CD4-positive, CD25-positive, alpha-beta regulatory T cell (primary cell): ENCODE data around the gene SLC9A8. TPM values are rescaled to one million over a fixed set of nuclear protein-coding genes. Genes with fewer than 3 reads are reported as not detected.

Experiments
- ATAC-seq, 2 donors: fragments of 150-1000 bp; cut with Tn5 transposase; one replicate each; pipeline ENCODE4 v1.10.0; 2021; ENCODE audit warnings: low read depth in 2 of 2, moderate number of reproducible peaks in 2 of 2, moderate library complexity in 1 of 2
- DNase-seq, 3 donors: peaks; one replicate each; pipeline versions ENCODE4 v3.0.0 to v3.0.0-alpha.2; 2012 to 2022; ENCODE audit warnings: mixed read lengths in 1 of 3
- H3K27ac ChIP-seq: one replicate; pipeline ENCODE4 v1.7.0; 2013; ENCODE audit warnings: mild to moderate bottlenecking, low read length; ENCODE audit not compliant: insufficient read depth, poor library complexity, severe bottlenecking
- H3K27me3 ChIP-seq: one replicate; pipeline ENCODE4 v1.7.0; 2013; ENCODE audit warnings: low read length; ENCODE audit not compliant: control insufficient read depth, insufficient read depth
- H3K36me3 ChIP-seq: one replicate; pipeline ENCODE4 v1.7.0; 2013; ENCODE audit warnings: mild to moderate bottlenecking, low read length, moderate library complexity; ENCODE audit not compliant: control insufficient read depth, insufficient read depth
- H3K4me1 ChIP-seq: 2 replicates; pipeline ENCODE4 v1.7.0; 2013; ENCODE audit warnings: mild to moderate bottlenecking, low read length; ENCODE audit not compliant: insufficient read depth, control insufficient read depth, poor library complexity, severe bottlenecking
- H3K4me3 ChIP-seq: one replicate; pipeline ENCODE4 v1.7.0; 2013; ENCODE audit warnings: low read depth, mild to moderate bottlenecking, low read length, moderate library complexity
- H3K9me3 ChIP-seq, 2 experiments: 1 replicate in 1 of 2; 2 replicates in 1 of 2; pipeline ENCODE4 v1.7.0; 2013; ENCODE audit warnings: low read length in 2 of 2, mild to moderate bottlenecking in 1 of 2, moderate library complexity in 1 of 2; ENCODE audit not compliant: control insufficient read depth in 2 of 2
- H3K27ac Mint-ChIP-seq, 3 donors: one replicate each; pipeline ENCODE4 v1.8.0; 2020 to 2022; ENCODE audit warnings: mild to moderate bottlenecking in 3 of 3, mixed read lengths in 3 of 3, moderate library complexity in 2 of 3
- H3K27me3 Mint-ChIP-seq: one replicate; pipeline ENCODE4 v1.8.0; 2022; ENCODE audit warnings: mild to moderate bottlenecking, mixed read lengths
- H3K36me3 Mint-ChIP-seq: one replicate; pipeline ENCODE4 v1.8.0; 2020; ENCODE audit warnings: mixed read lengths
- H3K4me1 Mint-ChIP-seq, 4 donors: one replicate each; pipeline ENCODE4 v1.8.0; 2020 to 2022; ENCODE audit warnings: mixed read lengths in 4 of 4, mild to moderate bottlenecking in 1 of 4
- H3K4me3 Mint-ChIP-seq, 4 donors: one replicate each; pipeline ENCODE4 v1.8.0; 2020 to 2022; ENCODE audit warnings: mild to moderate bottlenecking in 4 of 4, mixed read lengths in 4 of 4, moderate library complexity in 3 of 4
- H3K9me3 Mint-ChIP-seq, 7 donors: one replicate each; pipeline ENCODE4 v1.8.0; 2020 to 2022; ENCODE audit warnings: mixed read lengths in 7 of 7, mild to moderate bottlenecking in 3 of 7, moderate library complexity in 2 of 7
- polyA plus RNA-seq, 4 donors: library from polyadenylated mRNA; unstranded; fragments of 300-500 nt; fragmentation: Illumina TruSeq; gene quantifications; one replicate each; pipeline ENCODE4 v1.2.3, GENCODE V29; 2021
- total RNA-seq: library from RNA; stranded (reverse); gene quantifications from one replicate; pipeline ENCODE4 v1.2.3, GENCODE V29; 2022

SLC9A8 gene
- total and polyA plus RNA-seq, 5 donors from 2014 or later, result 4.9 to 47.4 (median 7.0) TPM

DNA sequence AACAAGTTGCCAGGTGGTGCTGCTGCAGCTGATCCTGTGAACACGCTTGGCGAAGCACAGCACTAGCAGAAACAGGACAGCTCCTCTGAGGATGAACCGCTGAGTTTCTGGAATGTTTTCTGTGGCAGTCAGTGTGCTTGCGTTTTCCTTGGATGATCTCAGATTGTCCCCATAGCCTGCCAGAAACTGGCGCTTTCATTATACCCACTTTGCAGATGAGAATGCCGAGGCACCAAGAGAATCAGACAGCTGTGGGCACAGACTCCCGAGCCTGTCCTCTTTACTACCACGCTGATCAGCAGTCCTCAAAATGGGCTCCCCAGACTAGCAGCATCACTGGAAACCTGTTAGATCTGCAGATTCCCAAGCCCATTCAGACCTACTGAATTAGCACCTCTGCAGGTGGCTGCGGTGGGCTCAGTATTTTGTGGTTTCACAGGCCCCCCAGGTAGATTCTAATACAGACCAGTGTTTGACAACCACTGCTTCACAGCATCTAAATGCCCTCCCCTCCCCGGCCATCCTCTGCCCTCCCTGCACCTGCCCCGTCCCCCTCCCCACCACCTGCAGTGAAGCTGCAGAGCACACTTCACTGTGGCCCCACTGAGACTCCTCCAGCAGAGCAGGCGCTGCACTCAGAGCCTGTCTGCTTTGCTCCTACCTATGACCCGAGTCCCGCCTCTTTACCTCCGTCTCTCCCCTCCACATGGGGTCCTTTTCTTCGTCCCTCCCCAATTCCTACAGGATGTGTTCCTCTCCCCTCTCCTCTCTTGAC, 73.1 kb downstream of the SLC9A8 start:
- H3K36me3 ChIP-seq, result peaks cover 59% of the 10 kb centered on the region
- H3K9me3 Mint-ChIP-seq, result no peaks in the 10 kb centered on the region

DNA sequence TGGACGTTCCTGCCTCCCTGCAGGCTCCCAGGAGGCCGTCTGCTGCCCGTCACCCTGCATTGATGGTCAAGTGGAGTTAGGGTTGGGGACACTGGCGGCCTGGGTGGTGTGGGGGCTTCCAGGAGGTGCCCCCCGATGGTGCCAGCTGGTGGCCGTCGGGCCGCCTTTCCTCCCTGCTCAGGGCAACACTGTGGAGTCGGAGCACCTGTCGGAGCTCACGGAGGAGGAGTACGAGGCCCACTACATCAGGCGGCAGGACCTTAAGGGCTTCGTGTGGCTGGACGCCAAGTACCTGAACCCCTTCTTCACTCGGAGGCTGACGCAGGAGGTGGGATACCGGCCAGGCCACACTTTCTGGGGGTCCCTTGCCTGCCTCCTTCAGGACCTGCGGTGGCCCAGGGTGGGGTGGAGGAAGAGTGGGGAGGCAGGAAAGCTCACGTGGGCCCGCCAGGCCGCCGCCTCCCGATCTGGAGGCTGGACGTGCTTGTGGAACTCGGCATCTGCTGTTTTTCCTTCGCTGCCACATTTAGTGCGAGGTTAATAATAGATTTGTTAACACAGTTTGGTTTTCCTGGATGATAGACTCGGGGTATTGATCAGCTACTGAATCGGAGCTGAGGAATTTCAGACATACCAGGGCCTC, 74.1 kb downstream of the SLC9A8 start:
- peaks cover 51% of the 10 kb centered on the region for H3K36me3 ChIP-seq
- no peak for ATAC-seq
- peak overlapping the region in 1 of 3 donors; percentile 64 for H3K27ac Mint-ChIP-seq

More for the DNA sequence above, 73.1 kb downstream of the SLC9A8 start:
- no peaks in the 10 kb centered on the region for H3K9me3 ChIP-seq
- ATAC-seq (no peak), DNase-seq (no peak)
- no peaks in the 10 kb centered on the region for H3K27me3 ChIP-seq
- H3K4me3 ChIP-seq, result no peak overlapping the region
- Mint-ChIP-seq H3K4me1 (peaks cover 0 to 5% (median 5%) of the 10 kb centered on the region in 4 donors), H3K4me3 (no peak overlapping the region), H3K27me3 (no peaks in the 10 kb centered on the region), H3K36me3 (peaks cover 41% of the 10 kb centered on the region), H3K27ac (peak overlapping the region in 2 of 3 donors; percentile 22 to 23)
- H3K4me1 ChIP-seq, result no peaks in the 10 kb centered on the region
- H3K27ac ChIP-seq, result no peak overlapping the region

GRCh38 chr20:49887251-49888211, 74.9 kb downstream of the SLC9A8 start:
- Mint-ChIP-seq H3K4me1 (peaks cover 0 to 5% (median 2%) of the 10 kb centered on the region in 4 donors), H3K9me3 (no peaks in the 10 kb centered on the region), H3K4me3 (no peak overlapping the region), H3K36me3 (peaks cover 32% of the 10 kb centered on the region), H3K27me3 (no peaks in the 10 kb centered on the region), H3K27ac (no peak overlapping the region)
- no peak for DNase-seq
- no peaks in the 10 kb centered on the region for H3K9me3 ChIP-seq
- H3K4me1 ChIP-seq, result no peaks in the 10 kb centered on the region
- ATAC-seq, result no peak
- no peak overlapping the region for H3K27ac ChIP-seq
- no peaks in the 10 kb centered on the region for H3K27me3 ChIP-seq
- H3K36me3 ChIP-seq, result peaks cover 49% of the 10 kb centered on the region
- no peak overlapping the region for H3K4me3 ChIP-seq

More for the DNA sequence above, 74.1 kb downstream of the SLC9A8 start:
- Histone ChIP-seq H3K4me3 (no peak overlapping the region), H3K27ac (no peak overlapping the region), H3K27me3 (no peaks in the 10 kb centered on the region), H3K9me3 (no peaks in the 10 kb centered on the region), H3K4me1 (no peaks in the 10 kb centered on the region)
- peaks cover 0 to 5% (median 3%) of the 10 kb centered on the region in 4 donors for H3K4me1 Mint-ChIP-seq
- no peaks in the 10 kb centered on the region for H3K9me3 Mint-ChIP-seq
- DNase-seq, result no peak
- H3K27me3 Mint-ChIP-seq, result no peaks in the 10 kb centered on the region
- peaks cover 35% of the 10 kb centered on the region for H3K36me3 Mint-ChIP-seq
- H3K4me3 Mint-ChIP-seq, result no peak overlapping the region

DNA sequence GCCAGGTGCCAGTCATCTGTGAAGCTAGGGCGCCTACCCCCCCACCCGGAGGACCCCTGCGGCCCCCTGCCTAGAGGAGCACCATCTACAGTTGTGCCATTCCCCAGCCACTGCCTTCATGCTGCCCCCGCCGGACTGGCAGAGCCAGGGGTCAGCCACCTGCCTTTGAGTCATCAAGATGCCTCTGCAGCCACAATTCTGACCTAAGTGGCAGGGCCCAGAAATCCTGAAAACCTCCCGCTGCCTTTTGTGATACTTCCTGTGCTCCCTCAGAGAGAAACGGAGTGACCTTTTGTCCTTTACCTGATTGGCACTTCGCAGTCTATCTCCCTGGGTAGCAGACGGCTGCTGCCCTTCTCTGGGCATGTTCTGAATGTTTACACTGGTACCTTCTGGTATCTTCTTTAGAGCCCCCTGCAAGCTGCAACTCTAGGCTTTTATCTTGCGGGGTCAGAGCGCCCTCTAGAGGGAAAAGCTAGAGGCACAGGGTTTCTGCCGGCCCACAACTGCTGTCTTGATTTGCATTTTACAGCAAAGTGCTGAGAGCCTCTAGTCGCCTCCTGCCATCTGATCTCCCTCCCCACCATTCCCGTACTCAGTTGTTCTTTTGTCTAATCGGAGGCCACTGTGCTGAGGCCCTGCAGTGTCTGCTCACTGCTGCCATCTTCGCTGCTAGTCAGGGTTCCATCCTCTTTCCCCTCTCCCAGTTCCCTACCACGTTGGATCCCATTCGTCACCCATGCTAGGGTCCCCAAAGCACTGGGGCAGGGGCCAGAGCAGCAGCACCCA, 75.8 kb downstream of the SLC9A8 start:
- no peaks in the 10 kb centered on the region for H3K27me3 Mint-ChIP-seq
- Histone ChIP-seq H3K36me3 (peaks cover 44% of the 10 kb centered on the region), H3K4me3 (no peak overlapping the region), H3K27ac (no peak overlapping the region), H3K4me1 (peaks cover 4% of the 10 kb centered on the region), H3K9me3 (no peaks in the 10 kb centered on the region), H3K27me3 (no peaks in the 10 kb centered on the region)
- peaks cover 31% of the 10 kb centered on the region for H3K36me3 Mint-ChIP-seq
- DNase-seq, result peak; percentile 27 to 64 (median 50)
- H3K9me3 Mint-ChIP-seq, result no peaks in the 10 kb centered on the region
- H3K4me3 Mint-ChIP-seq, result no peak overlapping the region
- ATAC-seq, result peak; percentile 43 to 46
- peak overlapping the region in 2 of 3 donors; percentile 21 to 69 for H3K27ac Mint-ChIP-seq
- H3K4me1 Mint-ChIP-seq, result peaks cover 0 to 11% (median 5%) of the 10 kb centered on the region in 4 donors

DNA sequence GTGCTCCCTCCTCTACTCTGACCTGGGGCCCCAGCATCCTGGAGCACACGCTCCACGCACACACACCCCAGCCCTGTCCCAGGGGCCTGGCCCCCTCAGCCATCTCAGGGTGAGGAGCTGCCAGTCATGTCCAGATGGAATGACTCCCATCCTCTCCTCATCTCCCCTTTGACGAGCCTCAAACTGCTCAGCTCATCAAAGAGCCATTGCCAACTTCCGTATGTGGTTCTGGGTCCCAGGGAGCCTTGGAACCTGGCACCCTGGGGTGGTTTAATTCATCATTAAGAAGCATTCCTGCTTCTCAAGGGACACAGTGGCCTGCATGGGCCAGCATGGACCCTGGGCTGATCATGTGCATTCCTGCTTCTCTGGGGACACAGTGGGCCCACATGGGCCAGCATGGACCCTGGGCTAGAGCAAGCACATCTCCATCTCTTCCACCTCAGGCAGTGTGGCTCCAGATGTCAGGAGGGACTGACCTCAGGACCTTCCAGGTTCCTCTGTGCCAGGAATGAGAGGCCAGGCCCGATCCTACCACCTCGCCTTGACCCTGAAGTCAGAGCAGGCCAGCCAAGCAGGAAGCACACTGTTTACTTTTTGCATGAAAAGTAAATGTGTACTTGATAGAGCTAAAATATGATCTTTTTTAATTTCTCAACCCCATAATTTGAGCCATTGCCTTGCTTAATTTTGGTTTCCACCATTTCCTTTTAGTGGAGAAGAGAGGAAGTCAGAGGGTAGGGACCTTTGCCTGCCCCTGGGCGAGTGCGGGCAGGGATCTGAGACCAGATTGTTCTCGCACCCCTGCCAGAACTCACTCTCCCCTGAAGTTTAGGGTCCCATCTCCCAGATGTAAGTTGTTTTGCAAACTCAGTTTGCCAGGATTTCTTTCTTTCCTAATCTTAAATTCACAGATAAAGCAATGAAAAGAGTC, 76.6 kb downstream of the SLC9A8 start:
- no peaks in the 10 kb centered on the region for H3K9me3 ChIP-seq
- no peaks in the 10 kb centered on the region for H3K27me3 ChIP-seq
- H3K27ac Mint-ChIP-seq, result peak overlapping the region; percentile 23 to 80 (median 44)
- H3K4me1 ChIP-seq, result peaks cover 12% of the 10 kb centered on the region
- H3K9me3 Mint-ChIP-seq, result no peaks in the 10 kb centered on the region
- no peaks in the 10 kb centered on the region for H3K27me3 Mint-ChIP-seq
- H3K36me3 Mint-ChIP-seq, result peaks cover 27% of the 10 kb centered on the region
- DNase-seq (no peak), ATAC-seq (no peak)
- H3K36me3 ChIP-seq, result peaks cover 38% of the 10 kb centered on the region
- H3K4me1 Mint-ChIP-seq, result peaks cover 7 to 20% (median 13%) of the 10 kb centered on the region in 4 donors
- H3K27ac ChIP-seq, result no peak overlapping the region
- peak overlapping the region in 1 of 4 donors; percentile 48 for H3K4me3 Mint-ChIP-seq
- no peak overlapping the region for H3K4me3 ChIP-seq

- Mint-ChIP-seq H3K4me1 (peaks cover 8 to 21% (median 16%) of the 10 kb centered on the region in 4 donors), H3K4me3 (no peak overlapping the region), H3K9me3 (no peaks in the 10 kb centered on the region), H3K36me3 (peaks cover 24% of the 10 kb centered on the region), H3K27me3 (no peaks in the 10 kb centered on the region), H3K27ac (peak overlapping the region in 1 of 3 donors; percentile 80)
- H3K27me3 ChIP-seq, result no peaks in the 10 kb centered on the region
- H3K4me3 ChIP-seq, result no peak overlapping the region
- DNase-seq, result no peak
- H3K4me1 ChIP-seq, result peaks cover 13% of the 10 kb centered on the region
- H3K27ac ChIP-seq, result no peak overlapping the region
- H3K36me3 ChIP-seq, result peaks cover 32% of the 10 kb centered on the region
- no peak for ATAC-seq
- H3K9me3 ChIP-seq, result no peaks in the 10 kb centered on the region
Measured at GRCh38 chr20:49889935-49890333, 77.3 kb downstream of the SLC9A8 start.
